GM12873 (cell line): ENCODE results near the gene MET.

Source experiments
- TF ChIP-seq, protein P1 (sequence below): IDR thresholded peaks from 2 replicates; pipeline ENCODE4 v1.5.1; 2012; ENCODE audit warnings: low read depth, mild to moderate bottlenecking, moderate library complexity, low read length, control low read depth; ENCODE audit not compliant: insufficient read depth; ENCODE audit errors: missing control alignments

Gene MET

DNA sequence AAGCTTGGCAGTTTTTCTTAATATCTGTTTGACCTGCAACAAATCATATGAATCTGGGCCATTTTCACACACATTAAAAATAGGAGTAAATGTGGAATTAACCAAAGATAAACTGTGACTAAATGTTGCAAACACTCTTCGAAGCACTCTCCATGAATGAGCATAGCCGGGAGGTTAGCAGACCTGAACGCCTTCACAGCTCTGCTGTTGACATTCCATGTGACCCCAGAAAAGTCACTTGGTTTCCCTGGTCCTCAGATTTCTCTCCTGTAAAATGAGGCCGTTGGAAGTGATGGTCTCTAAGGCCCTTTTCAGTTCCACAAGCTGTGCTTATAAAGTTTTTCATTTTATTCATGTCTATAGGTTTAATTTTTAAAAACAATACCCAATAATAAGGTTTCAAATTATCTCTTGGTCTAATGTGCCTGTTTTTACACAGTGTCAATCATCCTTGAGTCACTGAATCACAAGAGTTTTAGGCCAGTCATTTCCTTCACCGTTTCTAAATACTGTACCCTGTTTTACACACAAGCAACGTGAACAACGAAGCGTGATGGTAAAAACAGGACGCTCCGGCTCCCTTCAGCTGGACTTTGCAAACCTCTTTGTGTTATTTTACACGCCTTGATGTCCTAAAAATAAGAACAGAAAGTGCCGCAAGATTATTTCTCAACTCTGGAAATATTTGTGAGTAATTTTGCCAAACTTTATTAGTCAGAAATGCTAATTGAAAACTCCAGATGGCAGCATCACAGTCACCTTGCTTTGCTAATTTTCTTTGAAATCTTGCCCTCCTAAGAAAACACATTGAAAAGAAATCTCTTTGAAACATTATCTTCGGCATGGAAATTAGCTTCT is 38.6 kb upstream of the MET start:
- TF ChIP-seq, protein P1, sequence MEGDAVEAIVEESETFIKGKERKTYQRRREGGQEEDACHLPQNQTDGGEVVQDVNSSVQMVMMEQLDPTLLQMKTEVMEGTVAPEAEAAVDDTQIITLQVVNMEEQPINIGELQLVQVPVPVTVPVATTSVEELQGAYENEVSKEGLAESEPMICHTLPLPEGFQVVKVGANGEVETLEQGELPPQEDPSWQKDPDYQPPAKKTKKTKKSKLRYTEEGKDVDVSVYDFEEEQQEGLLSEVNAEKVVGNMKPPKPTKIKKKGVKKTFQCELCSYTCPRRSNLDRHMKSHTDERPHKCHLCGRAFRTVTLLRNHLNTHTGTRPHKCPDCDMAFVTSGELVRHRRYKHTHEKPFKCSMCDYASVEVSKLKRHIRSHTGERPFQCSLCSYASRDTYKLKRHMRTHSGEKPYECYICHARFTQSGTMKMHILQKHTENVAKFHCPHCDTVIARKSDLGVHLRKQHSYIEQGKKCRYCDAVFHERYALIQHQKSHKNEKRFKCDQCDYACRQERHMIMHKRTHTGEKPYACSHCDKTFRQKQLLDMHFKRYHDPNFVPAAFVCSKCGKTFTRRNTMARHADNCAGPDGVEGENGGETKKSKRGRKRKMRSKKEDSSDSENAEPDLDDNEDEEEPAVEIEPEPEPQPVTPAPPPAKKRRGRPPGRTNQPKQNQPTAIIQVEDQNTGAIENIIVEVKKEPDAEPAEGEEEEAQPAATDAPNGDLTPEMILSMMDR, result no peak

DNA sequence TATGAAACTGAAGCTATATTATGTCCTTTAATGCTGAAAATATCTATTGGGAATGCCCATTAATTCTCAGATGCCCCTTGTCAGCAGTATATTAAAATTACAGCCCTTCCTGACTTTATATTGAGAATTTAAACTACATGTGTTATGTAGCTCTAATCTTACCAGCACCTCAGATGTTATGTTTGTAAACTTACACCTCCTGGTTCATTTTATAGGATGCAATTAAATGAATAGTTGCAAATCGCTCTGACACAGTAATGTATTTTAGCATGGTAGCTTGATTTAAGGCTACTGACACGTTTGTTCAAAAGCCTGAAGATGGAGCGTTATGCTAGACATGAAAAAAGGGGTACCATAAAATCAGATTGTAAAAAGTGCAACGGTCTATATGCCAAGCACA is 35.0 kb upstream of the MET start:
- TF ChIP-seq, protein P1, result no peak

DNA sequence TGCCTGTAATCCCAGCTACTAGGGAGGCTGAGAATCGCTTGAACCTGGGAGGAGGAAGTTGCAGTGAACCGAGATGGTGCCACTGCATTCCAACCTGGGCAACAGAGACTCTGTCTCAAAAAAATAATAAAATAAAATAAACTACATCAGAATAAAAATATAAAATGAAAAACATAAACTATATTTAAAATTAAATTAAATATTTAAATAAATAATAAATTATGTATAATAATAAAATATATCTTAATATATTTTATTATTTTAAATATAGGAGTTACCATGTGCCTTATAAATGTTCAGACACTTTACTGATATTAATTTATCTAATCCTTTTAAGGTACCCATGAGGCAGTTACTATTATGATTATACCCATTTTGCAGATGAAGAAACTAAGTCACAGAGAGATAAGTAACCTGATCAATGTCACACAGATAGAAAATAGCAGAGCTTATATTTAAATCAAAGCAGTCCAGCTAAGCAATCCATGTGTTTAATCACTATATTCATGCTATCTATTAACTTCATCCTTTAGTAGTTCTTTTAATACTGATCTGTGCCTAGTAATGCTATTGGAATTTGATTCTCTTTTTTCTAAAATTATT is 30.3 kb upstream of the MET start:
- TF ChIP-seq, protein P1, result no peak

DNA sequence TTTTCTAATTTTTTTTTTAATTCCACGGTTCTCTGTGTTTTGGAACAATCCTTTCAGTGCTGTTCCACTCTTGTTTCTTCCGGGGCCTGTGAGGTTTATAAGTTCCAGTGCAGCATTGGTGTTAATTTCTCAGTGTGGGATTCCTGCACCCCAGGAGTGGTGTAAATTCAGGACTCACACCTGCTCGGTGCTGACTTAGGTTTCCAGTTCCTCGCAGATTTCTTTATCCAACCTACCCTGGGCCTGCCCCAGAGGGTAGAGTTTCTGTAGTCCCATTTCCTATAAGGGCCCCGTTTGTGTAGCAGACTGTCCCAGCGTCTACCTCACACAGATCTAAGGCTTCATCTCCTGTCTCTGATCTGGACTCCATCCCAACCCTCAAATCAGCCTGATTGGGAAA is 27.4 kb upstream of the MET start:
- TF ChIP-seq, protein P1, result no peak

DNA sequence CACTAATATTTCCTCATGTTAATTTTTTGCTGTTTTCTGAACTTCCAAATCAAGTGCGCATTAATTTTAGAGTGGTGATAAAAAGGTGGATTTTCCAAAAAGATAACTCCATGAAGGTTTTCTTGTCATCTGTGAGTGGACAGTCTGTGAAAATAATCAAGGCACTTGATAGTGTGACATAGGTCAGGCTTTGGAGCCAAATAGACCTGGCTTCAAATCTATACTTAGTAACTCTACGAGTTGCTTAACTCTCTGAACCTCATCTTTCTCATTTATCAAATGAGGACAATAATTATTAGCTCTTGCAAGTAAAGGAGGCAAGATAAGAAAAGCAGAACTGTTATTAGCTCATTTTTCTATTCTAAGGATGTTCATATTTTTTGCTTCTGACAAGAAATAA is 24.7 kb upstream of the MET start:
- TF ChIP-seq, protein P1, result no peak

DNA sequence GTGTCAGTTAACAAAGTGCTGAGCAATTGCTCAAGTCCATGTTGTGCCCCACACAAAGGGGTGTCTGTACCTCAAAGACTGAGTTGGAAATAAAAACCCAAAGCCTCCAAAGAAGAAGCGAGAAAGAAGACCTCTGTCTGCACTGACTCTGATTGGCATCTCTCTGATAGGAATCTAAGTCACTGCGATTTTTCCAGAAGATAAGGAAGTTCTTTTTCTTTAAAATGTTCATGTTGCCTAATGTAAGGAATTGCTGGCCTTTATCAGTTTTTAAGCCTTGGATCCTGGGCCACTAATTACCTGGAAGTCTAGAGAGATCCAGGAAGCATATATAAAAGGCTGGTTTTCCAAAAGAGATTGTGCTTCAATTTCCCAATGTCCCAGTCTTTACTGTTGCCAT is 24.1 kb upstream of the MET start:
- TF ChIP-seq, protein P1, result no peak

DNA sequence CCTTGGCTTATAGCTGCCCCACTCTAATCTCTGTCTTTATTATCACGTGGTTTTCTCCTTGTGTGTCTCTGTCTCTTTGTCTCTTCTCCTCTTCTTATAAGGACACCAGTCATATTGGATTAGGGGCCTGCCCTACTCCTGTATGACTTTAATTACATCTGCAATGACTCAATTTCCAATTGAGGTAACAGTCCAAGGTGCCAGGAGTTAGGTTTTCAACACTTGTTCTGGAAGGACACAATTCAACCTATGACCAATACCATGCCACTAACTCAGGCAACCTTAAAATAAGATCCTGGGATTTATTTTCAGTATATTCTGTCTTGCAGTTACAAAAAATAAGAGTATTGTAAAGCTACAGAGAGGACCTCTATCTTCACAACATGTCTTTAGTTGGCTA is 21.6 kb upstream of the MET start:
- TF ChIP-seq, protein P1, result no peak
